Mucosa of descending colon (tissue), 3 donors: ENCODE data around the gene DHPS. TPM values are rescaled to one million over a fixed set of nuclear protein-coding genes. Genes with fewer than 3 reads are reported as not detected.
"Not testable (repeated sequence)": the region's sequence is repeated elsewhere in the genome, so short reads cannot be mapped to it uniquely, and the experiment has no call there.

ENCODE experiments used
- ATAC-seq: fragments of 200-7000 bp; cut with Tn5 transposase; one replicate; pipeline ENCODE4 v1.9.1; 2020; ENCODE audit warnings: mild to moderate bottlenecking, moderate library complexity
- DNase-seq, 3 donors: peaks; one replicate each; pipeline ENCODE4 v3.0.0-alpha.2; 2020
- H3K36me3 ChIP-seq: fragments of 200-600 bp; one replicate; pipeline ENCODE4 v1.8.0; 2021; ENCODE audit warnings: low read depth, mild to moderate bottlenecking
- H3K4me1 ChIP-seq: fragments of 200-600 bp; one replicate; pipeline ENCODE4 v1.8.0; 2021; ENCODE audit warnings: low read depth, mild to moderate bottlenecking
- H3K4me3 ChIP-seq: fragments of 200-600 bp; one replicate; pipeline ENCODE4 v1.8.0; 2021; ENCODE audit warnings: mild to moderate bottlenecking
- H3K9me3 ChIP-seq: fragments of 200-600 bp; one replicate; pipeline ENCODE4 v1.8.0; 2021; ENCODE audit warnings: mild to moderate bottlenecking
- intact Hi-C, 2 donors: fragments of 100-400 bp; cut with DNase I in 1 of 2; cut with micrococcal nuclease in 1 of 2; formaldehyde crosslinking; loops; one replicate each; pipeline versions ENCODE4 v1.11.0 to v1.11.1; 2022; cut with DNase I, micrococcal nuclease
- total RNA-seq, 3 donors: library from RNA; stranded (reverse); fragmentation: NEBNext Ultra II Directional in 2 of 3; extraction: Animal tissue kit (Norgen Biotek cat#: 25700) in 2 of 3; gene quantifications; one replicate each; pipeline versions ENCODE4 v1.2.1 to v1.2.4, GENCODE V29; 2021 to 2023
- TF ChIP-seq, protein P1 (sequence below): fragments of 200-600 bp; IDR thresholded peaks from one replicate; pipeline ENCODE4 v1.8.0; 2022; ENCODE audit warnings: antibody characterized with exemption, mild to moderate bottlenecking
- donor health status: DM: no; HTN: no; CAD: no; lungs with moderate emphysema.
- donor health status: DM: no; HTN: no; CAD: no.
- donor health status: DM: no; HTN: yes; CAD: no.

DHPS gene
- total RNA-seq, 3 donors from 2014 or later = 71.4 to 91.4 (median 88.9) TPM

DNA sequence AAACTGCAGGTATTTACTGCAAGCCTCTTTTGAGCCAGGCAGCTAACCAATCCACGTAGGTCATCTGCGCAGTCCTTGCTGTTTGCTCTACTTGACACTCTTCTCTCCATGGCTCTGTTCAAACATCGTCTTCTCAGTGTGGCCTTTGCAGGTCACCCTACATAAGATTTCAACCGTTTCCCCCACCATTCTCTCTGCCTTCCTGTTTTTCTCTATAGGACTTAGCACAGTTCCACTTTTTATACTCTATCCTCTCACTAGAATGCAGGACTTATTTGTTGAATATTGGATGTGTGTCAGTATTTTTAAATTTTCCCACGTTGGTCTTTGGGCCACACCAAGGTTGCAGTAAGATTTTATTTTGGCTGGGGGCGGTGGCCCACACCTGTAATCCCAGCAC, 16.5 kb upstream of the DHPS start:
- Histone ChIP-seq H3K9me3 (no peaks in the 10 kb centered on the region), H3K4me3 (no peak overlapping the region), H3K36me3 (peaks cover 8% of the 10 kb centered on the region), H3K4me1 (peaks cover 12% of the 10 kb centered on the region)
- DNase-seq (no peak), ATAC-seq (no peak)
- intact Hi-C loops = no loop called here
- TF ChIP-seq, protein P1, sequence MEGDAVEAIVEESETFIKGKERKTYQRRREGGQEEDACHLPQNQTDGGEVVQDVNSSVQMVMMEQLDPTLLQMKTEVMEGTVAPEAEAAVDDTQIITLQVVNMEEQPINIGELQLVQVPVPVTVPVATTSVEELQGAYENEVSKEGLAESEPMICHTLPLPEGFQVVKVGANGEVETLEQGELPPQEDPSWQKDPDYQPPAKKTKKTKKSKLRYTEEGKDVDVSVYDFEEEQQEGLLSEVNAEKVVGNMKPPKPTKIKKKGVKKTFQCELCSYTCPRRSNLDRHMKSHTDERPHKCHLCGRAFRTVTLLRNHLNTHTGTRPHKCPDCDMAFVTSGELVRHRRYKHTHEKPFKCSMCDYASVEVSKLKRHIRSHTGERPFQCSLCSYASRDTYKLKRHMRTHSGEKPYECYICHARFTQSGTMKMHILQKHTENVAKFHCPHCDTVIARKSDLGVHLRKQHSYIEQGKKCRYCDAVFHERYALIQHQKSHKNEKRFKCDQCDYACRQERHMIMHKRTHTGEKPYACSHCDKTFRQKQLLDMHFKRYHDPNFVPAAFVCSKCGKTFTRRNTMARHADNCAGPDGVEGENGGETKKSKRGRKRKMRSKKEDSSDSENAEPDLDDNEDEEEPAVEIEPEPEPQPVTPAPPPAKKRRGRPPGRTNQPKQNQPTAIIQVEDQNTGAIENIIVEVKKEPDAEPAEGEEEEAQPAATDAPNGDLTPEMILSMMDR = no peak

GRCh38 chr19:12697425-12697824, 15.7 kb upstream of the DHPS start:
- H3K9me3 ChIP-seq, H3K36me3 ChIP-seq, DNase-seq, intact Hi-C loops, ATAC-seq, H3K4me3 ChIP-seq: not testable (repeated sequence)
- H3K4me1 ChIP-seq = peaks cover 12% of the 10 kb centered on the region

GRCh38 chr19:12696366-12697335, 15.0 kb upstream of the DHPS start, which contains the start of gene FBXW9:
Gene FBXW9, minus strand, starts transcription at chr19:12696631. Its CDS starts 50 bp downstream, at chr19:12696581.
- Histone ChIP-seq H3K4me3 (peak within 1 kb of the TSS; percentile 65), H3K36me3 (no peaks in the 10 kb centered on the region), H3K9me3 (no peaks in the 10 kb centered on the region), H3K4me1 (peaks cover 12% of the 10 kb centered on the region)
- ATAC-seq (peak; percentile 97), DNase-seq (peak; percentile 96 to 99 (median 97))
- TF ChIP-seq, protein P1 = no peak
- intact Hi-C loops = no loop called here

DNA sequence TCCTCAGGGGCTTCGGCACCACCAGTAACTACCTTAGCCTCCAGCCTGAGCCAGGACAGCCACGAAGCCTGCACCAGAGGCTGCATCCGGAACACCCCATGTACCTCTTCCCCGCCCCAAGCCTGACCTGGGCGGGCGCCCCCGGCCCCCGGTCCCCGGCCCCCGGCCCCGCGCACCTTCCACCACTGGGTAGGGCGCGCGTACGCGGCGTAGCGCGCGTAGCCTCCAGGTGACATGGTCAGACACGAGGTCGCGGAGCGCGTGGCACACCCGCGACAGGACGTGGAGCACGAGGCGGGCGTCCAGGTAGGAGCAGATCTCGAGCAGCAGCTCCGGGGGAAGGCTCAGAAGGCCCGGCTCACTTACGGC, 14.3 kb upstream of the DHPS start:
- ATAC-seq (peak; percentile 49), DNase-seq (no peak)
- Histone ChIP-seq H3K4me3 (peak overlapping the region; percentile 65), H3K36me3 (no peaks in the 10 kb centered on the region), H3K4me1 (peaks cover 12% of the 10 kb centered on the region), H3K9me3 (no peaks in the 10 kb centered on the region)
- intact Hi-C loops = no loop called here
- TF ChIP-seq, protein P1 = no peak

DNA sequence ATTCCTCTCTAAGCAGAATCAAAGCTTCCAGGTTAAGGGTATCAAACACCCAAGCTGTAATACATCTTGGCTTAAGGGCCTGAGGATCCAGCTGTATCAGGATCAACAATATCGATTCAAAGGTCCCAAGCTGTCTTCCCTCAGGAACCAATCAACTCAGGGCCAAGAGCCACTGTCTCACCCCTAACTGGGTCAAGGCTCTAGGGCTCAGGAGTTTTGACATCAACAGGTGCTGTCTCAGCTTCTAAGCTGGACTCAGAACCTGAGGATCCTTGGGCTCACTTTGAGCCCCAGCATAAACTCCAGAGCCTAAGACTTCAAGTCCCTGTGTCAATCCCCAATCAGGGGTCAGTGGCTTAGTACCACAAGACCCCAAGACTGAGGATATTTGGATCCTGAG, 13.8 kb upstream of the DHPS start:
- Histone ChIP-seq H3K4me1 (peaks cover 12% of the 10 kb centered on the region), H3K4me3 (no peak overlapping the region), H3K9me3 (no peaks in the 10 kb centered on the region), H3K36me3 (no peaks in the 10 kb centered on the region)
- DNase-seq = no peak
- TF ChIP-seq, protein P1 = no peak
- no peak for ATAC-seq
- intact Hi-C loops = no loop called here

GRCh38 chr19:12695096-12695495, 13.4 kb upstream of the DHPS start:
- ATAC-seq (no peak), DNase-seq (no peak)
- no peaks in the 10 kb centered on the region for H3K9me3 ChIP-seq
- TF ChIP-seq, protein P1 = no peak
- H3K4me1 ChIP-seq = peaks cover 12% of the 10 kb centered on the region
- no peaks in the 10 kb centered on the region for H3K36me3 ChIP-seq
- H3K4me3 ChIP-seq = no peak overlapping the region
- intact Hi-C loops = no loop called here
